ENCODE data around the gene ANKRD61.

The ANKRD61 gene

GRCh38 chr7:6022707-6023106, 8.5 kb upstream of the ANKRD61 start:
- Histone ChIP-seq H3K36me3 (peaks cover 91% of the 10 kb centered on the region), H3K27ac (no peak overlapping the region), H3K4me3 (ENCODE audit: low read depth, low read length) (no peak overlapping the region), H3K9me3 (ENCODE audit: severe bottlenecking) (no peaks in the 10 kb centered on the region), H3K27me3 (ENCODE audit: insufficient read depth, low read depth, severe bottlenecking) (no peaks in the 10 kb centered on the region)
- no peak for TF ChIP-seq CTCF (IDR thresholded peaks at IDR 0.05; ENCODE audit: low read depth, low read length)
- DNase-seq: no peak

- no peak for TF ChIP-seq CTCF (IDR thresholded peaks at IDR 0.05; ENCODE audit: low read depth, low read length)
- Histone ChIP-seq H3K9me3 (ENCODE audit: severe bottlenecking) (no peaks in the 10 kb centered on the region), H3K36me3 (peaks cover 94% of the 10 kb centered on the region), H3K27ac (no peak overlapping the region), H3K27me3 (ENCODE audit: insufficient read depth, low read depth, severe bottlenecking) (no peaks in the 10 kb centered on the region), H3K4me3 (ENCODE audit: low read depth, low read length) (no peak overlapping the region)
- no peak for DNase-seq
Observed at GRCh38 chr7:6023974-6024435, 7.2 kb upstream of the ANKRD61 start.

GRCh38 chr7:6026011-6026819, 5.0 kb upstream of the ANKRD61 start:
- Histone ChIP-seq H3K36me3 (peaks cover 90% of the 10 kb centered on the region), H3K4me3 (ENCODE audit: low read depth, low read length) (no peak overlapping the region), H3K27me3 (ENCODE audit: insufficient read depth, low read depth, severe bottlenecking) (no peaks in the 10 kb centered on the region), H3K9me3 (ENCODE audit: severe bottlenecking) (no peaks in the 10 kb centered on the region), H3K27ac (no peak overlapping the region)
- peak; percentile 56 for DNase-seq
- TF ChIP-seq CTCF (IDR thresholded peaks at IDR 0.05; ENCODE audit: low read depth, low read length): peak; percentile 62

- Histone ChIP-seq H3K4me3 (ENCODE audit: low read depth, low read length) (no peak overlapping the region), H3K36me3 (peaks cover 85% of the 10 kb centered on the region), H3K27me3 (ENCODE audit: insufficient read depth, low read depth, severe bottlenecking) (no peaks in the 10 kb centered on the region), H3K27ac (no peak overlapping the region), H3K9me3 (ENCODE audit: severe bottlenecking) (no peaks in the 10 kb centered on the region)
- no peak for TF ChIP-seq CTCF (IDR thresholded peaks at IDR 0.05; ENCODE audit: low read depth, low read length)
- DNase-seq: no peak
Observed at GRCh38 chr7:6026820-6027311, 4.3 kb upstream of the ANKRD61 start.

GRCh38 chr7:6027806-6028365, 3.3 kb upstream of the ANKRD61 start:
- peaks cover 83% of the 10 kb centered on the region for H3K36me3 ChIP-seq
- H3K4me3 ChIP-seq (ENCODE audit: low read depth, low read length): no peak overlapping the region
- no peak for DNase-seq
- H3K9me3 ChIP-seq (ENCODE audit: severe bottlenecking): no peaks in the 10 kb centered on the region
- H3K27ac ChIP-seq: no peak overlapping the region
- TF ChIP-seq CTCF (IDR thresholded peaks at IDR 0.05; ENCODE audit: low read depth, low read length): no peak
- H3K27me3 ChIP-seq (ENCODE audit: insufficient read depth, low read depth, severe bottlenecking): no peaks in the 10 kb centered on the region

Data from WERI-Rb-1 (cell line).